K562 (cell line): ENCODE measurements around the gene SLC25A14. TPM values are rescaled to one million over a fixed set of nuclear protein-coding genes. Genes with fewer than 3 reads are reported as not detected.

Experiments used
- ATAC-seq: fragments of 200-7000 bp; cut with Tn5 transposase; 3 replicates; pipeline ENCODE4 v1.9.1; 2020; ENCODE audit warnings: moderate library complexity
- BruUV-seq: library from RNA; stranded (reverse); fragments of 400-500 nt; replicated peaks from 2 replicates; lab custom pipeline; 2021; lab: Mats Ljungman, UMichigan
- CTCF ChIA-PET: fragments of 300-600 bp; formaldehyde crosslinking; extraction: SDS; loops from one replicate; lab custom pipeline; 2021; ENCODE audit warnings: low intra/inter-chr PET ratio; lab: Yijun Ruan, JAX
- POLR2A ChIA-PET: fragments of 300-600, 350-650 bp; sonication (Branson Sonifier 250); formaldehyde crosslinking; extraction: SDS; loops from one replicate; lab custom pipeline; 2021; ENCODE audit warnings: antibody characterized with exemption, inconsistent platforms; lab: Yijun Ruan, JAX
- DNase-seq, 4 experiments: peaks; one replicate each; pipeline versions ENCODE4 v3.0.0 to v3.0.0-alpha.2; 2011 to 2018; ENCODE audit warnings: low spot score in 3 of 4, mixed read lengths in 3 of 4; ENCODE audit errors: extremely low read depth in 1 of 4
- FAIRE-seq: peaks from 2 replicates; lab custom pipeline; 2011; peaks lifted over from hg19 to GRCh38; lab: Jason Lieb, UNC
- H2AFZ ChIP-seq: 2 replicates; pipeline ENCODE4 v1.6.0; 2011; ENCODE audit warnings: low read depth, low read length, control low read depth, inconsistent platforms
- H3K27ac ChIP-seq: fragments of 200-600 bp; 3 replicates; pipeline ENCODE4 v1.8.0; 2011; ENCODE audit warnings: low read depth, mild to moderate bottlenecking, control low read depth, inconsistent platforms, low read length, moderate library complexity, mixed read lengths; ENCODE audit errors: extremely low read depth
- H3K27me3 ChIP-seq, 2 experiments: fragments of 300-600 bp in 1 of 2; 2 replicates in 1 of 2; 3 replicates in 1 of 2; pipeline versions ENCODE4 v1.6.0 to v1.8.0; 2011; ENCODE audit warnings: inconsistent platforms in 2 of 2, low read length in 2 of 2, mild to moderate bottlenecking in 1 of 2, mixed read lengths in 1 of 2, moderate library complexity in 1 of 2; ENCODE audit not compliant: control insufficient read depth in 2 of 2, insufficient read depth in 2 of 2
- H3K36me3 ChIP-seq: fragments of 300-600 bp; 3 replicates; pipeline ENCODE4 v1.8.0; 2011; ENCODE audit warnings: mild to moderate bottlenecking, low read length, inconsistent platforms; ENCODE audit not compliant: control insufficient read depth, insufficient read depth
- H3K4me1 ChIP-seq, 2 experiments: fragments of 200-600 bp in 1 of 2; replicated peaks in 1 of 2; 2 replicates in 1 of 2; 3 replicates in 1 of 2; pipeline versions ENCODE4 v1.5.1 to v1.8.0; 2011; ENCODE audit warnings: inconsistent platforms in 2 of 2, low read length in 2 of 2, mild to moderate bottlenecking in 1 of 2, mixed read lengths in 1 of 2, moderate library complexity in 1 of 2; ENCODE audit not compliant: control insufficient read depth in 2 of 2, insufficient read depth in 2 of 2
- H3K4me2 ChIP-seq: 2 replicates; pipeline ENCODE4 v1.6.1; 2011; ENCODE audit warnings: low read length, control low read depth, inconsistent platforms, mixed read lengths; ENCODE audit not compliant: insufficient read depth
- H3K4me3 ChIP-seq: fragments of 200-600 bp; sonication (generic), shearing (Covaris generic); 2 replicates; pipeline ENCODE4 v1.5.1; 2016; ENCODE audit warnings: control low read depth, inconsistent platforms
- H3K79me2 ChIP-seq: fragments of 200-600 bp; 3 replicates; pipeline ENCODE4 v1.8.0; 2011; ENCODE audit warnings: low read length, inconsistent platforms; ENCODE audit not compliant: control insufficient read depth, insufficient read depth
- H3K9ac ChIP-seq, 2 experiments: 2 replicates each; pipeline versions ENCODE4 v1.6.0 to v1.6.1; 2011; ENCODE audit warnings: low read depth in 2 of 2, low read length in 2 of 2, control low read depth in 1 of 2, inconsistent platforms in 1 of 2, mild to moderate bottlenecking in 1 of 2, mixed read lengths in 1 of 2; ENCODE audit not compliant: insufficient read depth in 1 of 2
- H3K9me1 ChIP-seq: one replicate; pipeline ENCODE4 v1.6.0; 2011; ENCODE audit warnings: inconsistent platforms, mild to moderate bottlenecking, low read length, moderate library complexity; ENCODE audit not compliant: control insufficient read depth, insufficient read depth
- H3K9me3 ChIP-seq: replicated peaks from 2 replicates; pipeline ENCODE4 v1.5.1; 2011; ENCODE audit warnings: low read depth, low read length, inconsistent platforms; ENCODE audit not compliant: control insufficient read depth, insufficient read depth
- H4K20me1 ChIP-seq: replicated peaks from 2 replicates; pipeline ENCODE4 v1.6.1; 2011; ENCODE audit warnings: low read length, inconsistent platforms, mixed read lengths; ENCODE audit not compliant: control insufficient read depth, insufficient read depth
- BRCA1 ChIP-seq, 2 experiments: fragments of 450-650 bp in 1 of 2; sonication (generic) in 1 of 2; formaldehyde crosslinking in 1 of 2; IDR thresholded peaks; 2 replicates each; pipeline versions ENCODE4 v1.5.0 to v1.6.1; 2017 to 2020; ENCODE audit warnings: mild to moderate bottlenecking in 1 of 2, missing genetic modification reagents in 1 of 2
- DPF2 ChIP-seq: fragments of 450-650 bp; IDR thresholded peaks from 2 replicates; pipeline ENCODE4 v1.6.1; 2016
- GTF2E2 ChIP-seq: fragments of 200-800 bp; sonication (Bioruptor generic); IDR thresholded peaks from 2 replicates; pipeline ENCODE4 v1.6.1; 2016; ENCODE audit warnings: missing genetic modification characterization, missing compliant biosample characterization
- HDAC2 ChIP-seq: fragments of 450-650 bp; IDR thresholded peaks from 2 replicates; pipeline ENCODE4 v1.6.1; 2016; ENCODE audit warnings: mild to moderate bottlenecking
- MYBL2 ChIP-seq, 2 experiments: fragments of 450-650 bp in 1 of 2; sonication (generic) in 1 of 2; formaldehyde crosslinking in 1 of 2; IDR thresholded peaks; 2 replicates each; pipeline versions ENCODE4 v1.6.1 to v1.8.1; 2017 to 2022; ENCODE audit warnings: borderline replicate concordance in 1 of 2, inconsistent platforms in 1 of 2, low read depth in 1 of 2, mild to moderate bottlenecking in 1 of 2, missing genetic modification reagents in 1 of 2, moderate library complexity in 1 of 2
- NCOA2 ChIP-seq, 2 experiments: fragments of 450-650 bp; IDR thresholded peaks; 2 replicates each; pipeline ENCODE4 v1.6.1; 2018; ENCODE audit warnings: mild to moderate bottlenecking in 2 of 2, moderate library complexity in 1 of 2; ENCODE audit not compliant: partially characterized antibody in 2 of 2
- SRSF3 ChIP-seq: fragments of 200-400 bp; formaldehyde crosslinking; IDR thresholded peaks from 2 replicates; pipeline ENCODE4 v1.6.1; 2016; ENCODE audit warnings: mild to moderate bottlenecking, low read length, moderate library complexity; ENCODE audit not compliant: insufficient read depth
- TCF7 ChIP-seq: sonication (generic); IDR thresholded peaks from 2 replicates; pipeline ENCODE4 v1.6.1; 2016; ENCODE audit warnings: antibody characterized with exemption, borderline replicate concordance
- ZNF121 ChIP-seq: sonication (generic); formaldehyde crosslinking; conservative IDR thresholded peaks from 2 replicates; pipeline ENCODE4 v1.8.0; 2022; ENCODE audit warnings: missing genetic modification reagents
- WGBS: fragments of 100-300 bp; shearing (Covaris generic); methylation state at CpG from one replicate; pipeline ENCODE4 v1.1.6; 2016; ENCODE audit warnings: low coverage, mixed read lengths; ENCODE audit not compliant: insufficient coverage; ENCODE audit errors: missing lambda C conversion rate; 5-methylcytosine and 5-hydroxymethylcytosine counted together
- in situ Hi-C: fragments of 300-500 bp; cut with MboI; formaldehyde crosslinking; loops from 4 replicates; pipeline ENCODE4 v1.15.0; 2018; ENCODE audit warnings: inconsistent platforms, mixed read lengths
- intact Hi-C: fragments of 100-400 bp; cut with micrococcal nuclease; formaldehyde crosslinking; loops from 2 replicates; pipeline ENCODE4 v1.14.2; 2022
- polyA plus RNA-seq, 8 experiments: library from polyadenylated mRNA; depleted of rRNA in 4 of 8; stranded (reverse) in 5 of 8; unstranded in 3 of 8; fragments of >200 nt; fragmentation: Nextera tagmentation in 2 of 8; fragmentation: Illumina TruSeq in 1 of 8; extraction: Ambion mirVana in 2 of 8; extraction: Trizol in 1 of 8; gene quantifications; 2 replicates each; pipeline versions ENCODE4 v1.2.1 to v1.2.3, GENCODE V29; 2011 to 2014; ENCODE audit warnings: inconsistent platforms in 1 of 8, missing spikeins in 1 of 8
- total RNA-seq, 7 experiments: library from RNA; depleted of rRNA in 6 of 7; stranded (reverse); fragments of >200 nt in 6 of 7; fragmentation: Illumina TruSeq in 2 of 7; extraction: Trizol in 2 of 7; gene quantifications; 2 replicates each; pipeline versions ENCODE4 v1.2.1 to v1.2.3, GENCODE V29; 2011 to 2021; ENCODE audit warnings: low replicate concordance in 1 of 7
- TF ChIP-seq, protein P1 (sequence below): IDR thresholded peaks from 2 replicates; pipeline ENCODE4 v1.6.1; 2011; ENCODE audit warnings: borderline replicate concordance, low read depth, mild to moderate bottlenecking, moderate library complexity, low read length; ENCODE audit not compliant: insufficient read depth, poor library complexity, severe bottlenecking
- TF ChIP-seq, protein P2 (sequence below), 3 experiments: fragments of 200-800 bp in 1 of 3; fragments of 250-450 bp in 1 of 3; fragments of 450-650 bp in 1 of 3; sonication (Bioruptor Pico) in 1 of 3; sonication (Bioruptor generic) in 1 of 3; formaldehyde crosslinking in 1 of 3; IDR thresholded peaks; 2 replicates each; pipeline versions ENCODE4 v1.6.1 to v1.8.0; 2016 to 2022; ENCODE audit warnings: mild to moderate bottlenecking in 2 of 3, missing genetic modification characterization in 2 of 3, missing compliant biosample characterization in 1 of 3, moderate library complexity in 1 of 3

The SLC25A14 gene
- total and polyA plus RNA-seq, 9 of the 15 experiments (the other 6 are each of a cell fraction or from before 2014, with no cell fraction given) = 9.5 to 33.3 (median 15.8) TPM

DNA sequence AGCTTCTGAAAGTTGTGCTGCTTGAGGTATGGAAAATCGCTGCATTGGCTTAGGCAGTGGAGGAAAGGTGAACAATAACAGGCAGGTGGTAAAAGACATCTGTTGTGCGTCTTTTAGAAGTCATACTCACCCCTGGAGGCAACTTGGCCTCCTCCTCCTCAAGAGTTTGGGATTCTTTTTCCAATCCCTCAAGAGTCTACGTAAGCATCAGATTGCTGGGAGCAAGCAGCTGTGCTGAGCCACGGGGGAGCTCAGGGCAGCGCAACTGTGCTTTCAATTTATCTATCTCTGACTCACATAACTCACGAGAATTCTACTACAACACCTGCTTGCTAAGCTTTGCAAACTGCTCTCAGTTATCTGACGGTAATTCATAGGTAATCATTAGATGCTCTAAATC lies 55.6 kb downstream of the SLC25A14 start:
- Histone ChIP-seq H3K4me1 (no peaks in the 10 kb centered on the region), H3K9me1 (no peaks in the 10 kb centered on the region), H3K27ac (no peak overlapping the region), H2AFZ (no peak overlapping the region), H3K79me2 (no peaks in the 10 kb centered on the region), H3K9me3 (no peaks in the 10 kb centered on the region), H3K9ac (no peak overlapping the region), H3K4me2 (no peak overlapping the region), H3K27me3 (peaks cover 0 to 5% of the 10 kb centered on the region in 2 experiments; a peak in 2 of 5 replicates), H3K36me3 (no peaks in the 10 kb centered on the region), H3K4me3 (no peak overlapping the region), H4K20me1 (no peaks in the 10 kb centered on the region)
- BruUV-seq = no TSS peak
- ChIA-PET CTCF (no interaction called here), POLR2A (interaction anchor here (0.7 kb wide), 1 partner anchor 1009 kb away, joined by 3 read pairs; no protein-coding TSS in a partner anchor)
- 0% methylated on average over 7 of the region's 7 CpGs for WGBS
- no peak for FAIRE-seq
- TF ChIP-seq, protein P1, sequence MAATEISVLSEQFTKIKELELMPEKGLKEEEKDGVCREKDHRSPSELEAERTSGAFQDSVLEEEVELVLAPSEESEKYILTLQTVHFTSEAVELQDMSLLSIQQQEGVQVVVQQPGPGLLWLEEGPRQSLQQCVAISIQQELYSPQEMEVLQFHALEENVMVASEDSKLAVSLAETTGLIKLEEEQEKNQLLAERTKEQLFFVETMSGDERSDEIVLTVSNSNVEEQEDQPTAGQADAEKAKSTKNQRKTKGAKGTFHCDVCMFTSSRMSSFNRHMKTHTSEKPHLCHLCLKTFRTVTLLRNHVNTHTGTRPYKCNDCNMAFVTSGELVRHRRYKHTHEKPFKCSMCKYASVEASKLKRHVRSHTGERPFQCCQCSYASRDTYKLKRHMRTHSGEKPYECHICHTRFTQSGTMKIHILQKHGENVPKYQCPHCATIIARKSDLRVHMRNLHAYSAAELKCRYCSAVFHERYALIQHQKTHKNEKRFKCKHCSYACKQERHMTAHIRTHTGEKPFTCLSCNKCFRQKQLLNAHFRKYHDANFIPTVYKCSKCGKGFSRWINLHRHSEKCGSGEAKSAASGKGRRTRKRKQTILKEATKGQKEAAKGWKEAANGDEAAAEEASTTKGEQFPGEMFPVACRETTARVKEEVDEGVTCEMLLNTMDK = no peak
- TF ChIP-seq DPF2 = no peak
- TF ChIP-seq GTF2E2 (tag) = no peak
- no peak for TF ChIP-seq HDAC2
- TF ChIP-seq BRCA1 (IDR thresholded peaks at IDR 0.05) = no peak
- no peak for TF ChIP-seq BRCA1 (CRISPR knock-in tag; IDR thresholded peaks at IDR 0.05)
- no peak for TF ChIP-seq ZNF121
- TF ChIP-seq MYBL2 (IDR thresholded peaks at IDR 0.05; ENCODE audit: low read depth) = no peak
- no peak for TF ChIP-seq MYBL2 (CRISPR knock-in tag; IDR thresholded peaks at IDR 0.05; ENCODE audit: borderline replicate concordance)
- TF ChIP-seq, protein P2, sequence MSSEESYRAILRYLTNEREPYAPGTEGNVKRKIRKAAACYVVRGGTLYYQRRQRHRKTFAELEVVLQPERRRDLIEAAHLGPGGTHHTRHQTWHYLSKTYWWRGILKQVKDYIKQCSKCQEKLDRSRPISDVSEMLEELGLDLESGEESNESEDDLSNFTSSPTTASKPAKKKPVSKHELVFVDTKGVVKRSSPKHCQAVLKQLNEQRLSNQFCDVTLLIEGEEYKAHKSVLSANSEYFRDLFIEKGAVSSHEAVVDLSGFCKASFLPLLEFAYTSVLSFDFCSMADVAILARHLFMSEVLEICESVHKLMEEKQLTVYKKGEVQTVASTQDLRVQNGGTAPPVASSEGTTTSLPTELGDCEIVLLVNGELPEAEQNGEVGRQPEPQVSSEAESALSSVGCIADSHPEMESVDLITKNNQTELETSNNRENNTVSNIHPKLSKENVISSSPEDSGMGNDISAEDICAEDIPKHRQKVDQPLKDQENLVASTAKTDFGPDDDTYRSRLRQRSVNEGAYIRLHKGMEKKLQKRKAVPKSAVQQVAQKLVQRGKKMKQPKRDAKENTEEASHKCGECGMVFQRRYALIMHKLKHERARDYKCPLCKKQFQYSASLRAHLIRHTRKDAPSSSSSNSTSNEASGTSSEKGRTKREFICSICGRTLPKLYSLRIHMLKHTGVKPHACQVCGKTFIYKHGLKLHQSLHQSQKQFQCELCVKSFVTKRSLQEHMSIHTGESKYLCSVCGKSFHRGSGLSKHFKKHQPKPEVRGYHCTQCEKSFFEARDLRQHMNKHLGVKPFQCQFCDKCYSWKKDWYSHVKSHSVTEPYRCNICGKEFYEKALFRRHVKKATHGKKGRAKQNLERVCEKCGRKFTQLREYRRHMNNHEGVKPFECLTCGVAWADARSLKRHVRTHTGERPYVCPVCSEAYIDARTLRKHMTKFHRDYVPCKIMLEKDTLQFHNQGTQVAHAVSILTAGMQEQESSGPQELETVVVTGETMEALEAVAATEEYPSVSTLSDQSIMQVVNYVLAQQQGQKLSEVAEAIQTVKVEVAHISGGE (CRISPR knock-in tag; IDR thresholded peaks at IDR 0.05) = no peak
- TF ChIP-seq SRSF3 = no peak
- TF ChIP-seq TCF7 = no peak
- TF ChIP-seq NCOA2 (IDR thresholded peaks at IDR 0.05; ENCODE audit: partially characterized antibody in 2 of 2) = no peak
- intact Hi-C loops (no loop called here), in situ Hi-C loops (no loop called here)
- no peak for DNase-seq
- no peak for ATAC-seq
